Activated T-cell treated with anti-CD3 and anti-CD28 coated beads, Interleukin-2, amount 50 U/mL, for 4 hours (primary cell): ENCODE measurements around the gene OR10J1. TPM values are rescaled to one million over a fixed set of nuclear protein-coding genes. Genes with fewer than 3 reads are reported as not detected.

Source experiments
- ATAC-seq, 2 donors: fragments of 200-7000 bp; cut with Tn5 transposase; one replicate each; pipeline ENCODE4 v1.10.0; 2021
- DNase-seq: peaks from one replicate; pipeline ENCODE4 v3.0.0-alpha.2; 2020
- H3K27me3 Mint-ChIP-seq: one replicate; pipeline ENCODE4 v1.8.0; 2021; ENCODE audit warnings: low read depth, mixed read lengths
- H3K36me3 Mint-ChIP-seq: one replicate; pipeline ENCODE4 v1.8.0; 2022; ENCODE audit warnings: mixed read lengths; ENCODE audit not compliant: insufficient read depth
- H3K4me1 Mint-ChIP-seq: one replicate; pipeline ENCODE4 v1.8.0; 2021; ENCODE audit warnings: low read depth, mixed read lengths
- H3K4me3 Mint-ChIP-seq: one replicate; pipeline ENCODE4 v1.8.0; 2021; ENCODE audit warnings: mild to moderate bottlenecking, moderate library complexity, mixed read lengths
- H3K9me3 Mint-ChIP-seq: one replicate; pipeline ENCODE4 v1.8.0; 2021; ENCODE audit warnings: mixed read lengths
- total RNA-seq, 3 donors: library from RNA; stranded (reverse); gene quantifications; one replicate each; pipeline ENCODE4 v1.2.1, GENCODE V29; 2021

Gene OR10J1, protein sequence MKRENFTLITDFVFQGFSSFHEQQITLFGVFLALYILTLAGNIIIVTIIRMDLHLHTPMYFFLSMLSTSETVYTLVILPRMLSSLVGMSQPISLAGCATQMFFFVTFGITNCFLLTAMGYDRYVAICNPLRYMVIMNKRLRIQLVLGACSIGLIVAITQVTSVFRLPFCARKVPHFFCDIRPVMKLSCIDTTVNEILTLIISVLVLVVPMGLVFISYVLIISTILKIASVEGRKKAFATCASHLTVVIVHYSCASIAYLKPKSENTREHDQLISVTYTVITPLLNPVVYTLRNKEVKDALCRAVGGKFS
- total RNA-seq, result not detected

DNA sequence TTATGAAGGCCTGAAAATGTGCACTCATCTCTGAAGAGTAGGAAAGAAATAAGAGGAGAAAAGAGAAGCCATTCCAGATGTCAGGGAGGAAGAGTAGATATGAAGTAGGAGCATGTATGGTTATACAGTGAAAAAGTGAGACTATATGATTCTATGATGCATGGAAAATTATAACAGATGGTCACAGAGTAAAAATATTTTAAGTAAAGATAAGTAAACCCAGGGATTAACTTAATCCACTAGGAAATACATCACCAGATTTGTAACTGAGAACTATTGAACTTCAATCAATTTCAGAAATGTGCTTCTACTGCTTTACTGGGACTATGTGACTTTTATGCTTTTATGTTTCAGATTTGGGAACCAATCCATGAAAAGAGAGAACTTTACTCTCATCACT lies at the start of gene OR10J1:
OR10J1 (plus strand) TSS at position 301 of the 400 bp plus-strand sequence; CDS start at position 371, 70 bp downstream.
- no peaks in the 10 kb centered on the region for H3K36me3 Mint-ChIP-seq
- no peaks in the 10 kb centered on the region for H3K9me3 Mint-ChIP-seq
- DNase-seq (no peak), ATAC-seq (no peak)
- peaks cover 18% of the 10 kb centered on the region for H3K27me3 Mint-ChIP-seq
- H3K4me3 Mint-ChIP-seq, result no peak within 1 kb of the TSS
- H3K4me1 Mint-ChIP-seq, result no peaks in the 10 kb centered on the region

DNA sequence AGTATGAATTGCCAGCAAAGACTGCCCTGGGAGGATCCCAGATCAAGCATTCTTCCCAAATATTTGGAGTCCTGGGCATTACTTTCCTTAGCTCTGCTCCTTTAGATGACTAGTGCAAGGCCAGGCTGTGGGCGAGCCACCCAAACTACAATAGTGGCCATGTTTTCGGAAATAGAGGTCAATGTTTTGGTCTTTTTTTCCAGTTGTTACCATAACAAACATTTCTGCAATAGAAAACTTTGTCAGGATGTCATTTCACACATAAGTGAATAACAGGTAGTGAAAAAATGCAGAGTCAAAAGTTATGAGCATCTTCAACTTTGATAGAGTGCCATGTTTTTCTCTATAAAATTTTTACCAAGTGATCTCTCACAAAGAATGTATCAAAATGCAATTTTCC lies 32.7 kb upstream of the OR10J1 start:
- ATAC-seq, result no peak
- Mint-ChIP-seq H3K9me3 (no peaks in the 10 kb centered on the region), H3K27me3 (peaks cover 3% of the 10 kb centered on the region), H3K36me3 (no peaks in the 10 kb centered on the region), H3K4me3 (no peak overlapping the region), H3K4me1 (no peaks in the 10 kb centered on the region)
- DNase-seq, result no peak

DNA sequence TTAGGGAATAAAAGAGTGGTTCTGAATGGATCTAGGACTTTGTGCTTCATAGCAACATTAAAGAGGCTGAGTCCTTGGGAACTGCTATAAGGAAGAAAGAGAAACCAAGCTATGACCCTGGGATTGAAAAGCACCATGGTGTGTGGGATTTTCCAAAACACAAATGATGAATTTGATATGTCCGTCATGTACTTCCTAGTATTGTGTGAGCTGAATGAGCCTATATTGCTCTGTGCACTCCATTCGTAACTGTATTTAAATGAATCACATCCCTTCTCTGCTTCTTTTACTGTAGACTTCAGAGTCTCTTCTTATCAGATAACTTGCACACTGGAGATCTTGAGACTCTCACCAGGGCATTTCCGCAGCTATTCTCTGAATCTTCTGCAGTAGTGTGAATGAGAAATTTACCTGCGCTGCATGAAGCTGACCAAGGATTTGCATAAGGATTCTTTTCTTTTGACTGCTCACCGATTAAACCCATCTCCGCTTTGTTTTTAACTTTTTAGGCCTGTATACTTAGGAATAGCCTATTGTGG lies 30.6 kb upstream of the OR10J1 start:
- H3K27me3 Mint-ChIP-seq, result peaks cover 3% of the 10 kb centered on the region
- no peak for DNase-seq

DNA sequence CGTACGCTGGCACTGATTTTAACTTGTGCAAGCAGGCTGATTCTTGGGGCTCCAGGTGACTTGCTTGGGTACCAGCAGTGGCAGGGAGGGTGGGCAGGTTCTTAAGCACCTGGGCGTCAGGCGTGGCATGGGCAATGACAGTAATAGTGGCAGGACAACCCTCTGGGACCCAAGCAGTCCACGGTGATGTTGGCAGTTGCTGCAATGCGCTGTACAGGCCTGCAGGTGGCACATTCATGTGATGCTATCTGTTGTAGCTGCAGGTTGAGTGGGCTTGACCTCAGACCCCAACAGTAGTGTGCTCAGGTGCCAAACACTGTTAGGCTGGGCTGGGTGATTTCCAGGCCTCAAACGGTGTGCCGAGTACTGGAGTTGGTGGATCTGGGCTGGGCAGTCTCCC lies 17.7 kb upstream of the OR10J1 start:
- no peak overlapping the region for H3K4me3 Mint-ChIP-seq
- no peak for ATAC-seq
- no peaks in the 10 kb centered on the region for H3K36me3 Mint-ChIP-seq
- H3K9me3 Mint-ChIP-seq, result peaks cover 34% of the 10 kb centered on the region
- peaks cover 12% of the 10 kb centered on the region for H3K27me3 Mint-ChIP-seq
- no peak for DNase-seq
- no peaks in the 10 kb centered on the region for H3K4me1 Mint-ChIP-seq

More for the DNA sequence above, 30.6 kb upstream of the OR10J1 start:
- ATAC-seq, result no peak
- no peak overlapping the region for H3K4me3 Mint-ChIP-seq
- H3K4me1 Mint-ChIP-seq, result no peaks in the 10 kb centered on the region
- H3K36me3 Mint-ChIP-seq, result no peaks in the 10 kb centered on the region
- H3K9me3 Mint-ChIP-seq, result peaks cover under 1% of the 10 kb centered on the region

- Mint-ChIP-seq H3K9me3 (no peaks in the 10 kb centered on the region), H3K27me3 (peaks cover 6% of the 10 kb centered on the region), H3K4me1 (no peaks in the 10 kb centered on the region), H3K36me3 (no peaks in the 10 kb centered on the region), H3K4me3 (no peak overlapping the region)
- no peak for ATAC-seq
- DNase-seq, result no peak
Measured at GRCh38 chr1:159428536-159428935, 11.0 kb upstream of the OR10J1 start.

DNA sequence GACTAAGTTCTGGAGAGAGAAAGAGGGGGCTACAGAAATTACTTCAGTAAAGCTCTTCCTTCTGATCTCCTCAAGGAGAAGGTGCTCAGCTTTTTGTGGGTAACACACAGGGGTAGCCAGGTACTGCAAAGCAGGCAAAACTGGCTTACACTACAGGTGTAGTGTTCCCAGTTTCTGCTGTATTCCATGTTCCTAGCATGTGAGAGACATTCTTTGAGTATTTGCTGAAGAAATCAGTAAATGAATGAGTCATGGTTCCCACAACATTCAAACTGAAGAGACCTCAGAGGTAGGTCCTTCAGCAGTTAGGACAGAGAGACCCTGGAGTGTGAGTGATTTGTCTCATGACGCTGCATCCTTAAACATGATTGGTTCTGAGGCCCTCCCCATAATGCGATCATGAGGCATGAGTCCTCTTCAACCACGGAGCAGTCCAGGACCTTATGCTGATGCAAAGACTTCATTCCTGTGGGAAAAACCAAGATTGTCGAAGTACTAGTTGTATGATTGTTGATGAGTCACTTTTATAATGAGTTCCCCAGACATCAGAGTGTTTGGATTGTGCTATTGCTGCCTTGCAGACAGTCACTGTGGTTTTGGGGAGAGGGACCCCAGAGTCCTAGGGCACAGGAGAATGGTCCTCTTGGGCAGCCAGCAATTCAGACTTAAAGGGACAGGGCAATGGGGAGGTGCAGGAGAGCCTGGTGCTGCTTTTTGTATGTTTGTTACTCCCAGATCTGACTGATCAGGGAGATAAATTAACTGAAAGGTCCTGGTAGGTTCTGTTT lies 10.3 kb upstream of the OR10J1 start:
- no peak overlapping the region for H3K4me3 Mint-ChIP-seq
- H3K9me3 Mint-ChIP-seq, result no peaks in the 10 kb centered on the region
- ATAC-seq (no peak), DNase-seq (no peak)
- peaks cover 6% of the 10 kb centered on the region for H3K27me3 Mint-ChIP-seq
- H3K36me3 Mint-ChIP-seq, result no peaks in the 10 kb centered on the region
- H3K4me1 Mint-ChIP-seq, result no peaks in the 10 kb centered on the region

DNA sequence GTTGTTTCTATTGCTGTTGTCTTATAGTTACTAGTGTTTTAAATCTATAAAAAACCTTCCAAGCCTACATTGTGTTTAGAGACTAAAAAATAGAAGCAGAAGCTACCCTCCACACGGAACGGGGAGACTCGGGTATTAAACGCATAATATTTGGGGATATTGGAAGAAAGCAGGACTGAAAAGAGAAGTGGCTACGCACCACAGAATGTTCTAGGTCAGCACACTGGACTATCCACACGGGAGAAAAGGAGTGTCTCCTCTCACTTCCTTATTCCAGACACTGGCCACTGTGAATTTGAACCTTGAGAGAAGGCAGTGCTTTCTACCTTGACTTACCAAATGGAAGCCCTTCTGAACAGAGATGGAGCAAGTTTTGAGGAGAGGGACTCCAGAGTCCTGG lies 8.5 kb upstream of the OR10J1 start:
- H3K4me1 Mint-ChIP-seq, result no peaks in the 10 kb centered on the region
- peaks cover 4% of the 10 kb centered on the region for H3K27me3 Mint-ChIP-seq

DNA sequence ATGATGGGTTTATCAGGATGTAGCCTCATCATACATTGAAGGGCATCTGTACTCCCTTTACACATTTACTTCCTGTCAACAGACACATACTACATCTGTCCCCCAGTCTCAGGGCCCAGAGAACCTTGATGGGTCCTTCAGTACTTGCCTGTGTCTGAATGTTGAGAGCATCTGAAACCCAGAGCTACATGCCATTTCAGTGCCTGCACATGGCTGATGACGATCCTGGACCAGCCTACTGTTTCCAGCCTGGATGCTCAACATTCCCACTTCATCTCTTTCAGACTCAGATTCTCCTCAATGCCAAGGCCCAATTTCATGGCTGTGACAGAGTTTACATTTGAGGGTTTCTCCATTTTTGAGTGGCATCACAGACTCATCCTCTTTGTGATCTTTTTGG lies 7.6 kb upstream of the OR10J1 start, which contains the start of gene OR10J4:
OR10J4 (plus strand) TSS at position 301 of the 400 bp plus-strand sequence.
- no peak for ATAC-seq
- H3K9me3 Mint-ChIP-seq, result no peaks in the 10 kb centered on the region
- H3K4me3 Mint-ChIP-seq, result no peak within 1 kb of the TSS
- no peaks in the 10 kb centered on the region for H3K4me1 Mint-ChIP-seq
- peaks cover 4% of the 10 kb centered on the region for H3K27me3 Mint-ChIP-seq
- no peaks in the 10 kb centered on the region for H3K36me3 Mint-ChIP-seq
- DNase-seq, result no peak

More for the DNA sequence above, 8.5 kb upstream of the OR10J1 start:
- DNase-seq (no peak), ATAC-seq (no peak)
- no peak overlapping the region for H3K4me3 Mint-ChIP-seq
- no peaks in the 10 kb centered on the region for H3K36me3 Mint-ChIP-seq
- no peaks in the 10 kb centered on the region for H3K9me3 Mint-ChIP-seq

DNA sequence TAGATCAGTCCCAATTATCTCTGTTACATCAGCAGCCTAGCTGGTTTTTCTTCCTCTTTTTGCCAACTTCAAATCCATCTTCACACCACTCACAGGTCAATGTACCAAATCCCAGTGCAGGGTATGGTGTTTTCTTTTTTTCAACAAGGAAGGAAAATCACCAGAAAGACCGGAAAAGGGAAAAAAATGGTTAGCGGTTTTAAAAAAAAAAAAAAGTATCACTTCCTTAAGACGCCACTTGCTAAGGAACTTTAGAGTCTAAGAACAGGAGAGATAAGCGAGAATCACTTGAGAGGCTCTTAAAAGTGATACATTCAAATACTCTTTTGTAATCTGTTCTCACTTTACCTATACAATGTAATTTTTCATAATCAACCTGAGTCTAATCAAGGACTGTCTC lies 3.1 kb upstream of the OR10J1 start:
- Mint-ChIP-seq H3K9me3 (no peaks in the 10 kb centered on the region), H3K4me1 (no peaks in the 10 kb centered on the region), H3K27me3 (peaks cover 12% of the 10 kb centered on the region), H3K4me3 (no peak overlapping the region), H3K36me3 (no peaks in the 10 kb centered on the region)
- DNase-seq, result no peak
- ATAC-seq, result no peak

GRCh38 chr1:159441360-159441759 lies 1.8 kb downstream of the OR10J1 start:
- Mint-ChIP-seq H3K4me3 (no peak overlapping the region), H3K4me1 (no peaks in the 10 kb centered on the region), H3K27me3 (peaks cover 17% of the 10 kb centered on the region), H3K9me3 (no peaks in the 10 kb centered on the region), H3K36me3 (no peaks in the 10 kb centered on the region)
- ATAC-seq (no peak), DNase-seq (no peak)

GRCh38 chr1:159442428-159442827 lies 2.9 kb downstream of the OR10J1 start:
- peaks cover 20% of the 10 kb centered on the region for H3K27me3 Mint-ChIP-seq
- H3K4me1 Mint-ChIP-seq, result no peaks in the 10 kb centered on the region
- no peak for DNase-seq
- ATAC-seq, result no peak
- no peak overlapping the region for H3K4me3 Mint-ChIP-seq
- H3K36me3 Mint-ChIP-seq, result no peaks in the 10 kb centered on the region
- no peaks in the 10 kb centered on the region for H3K9me3 Mint-ChIP-seq

GRCh38 chr1:159443066-159443750 lies 3.7 kb downstream of the OR10J1 start:
- peaks cover 16% of the 10 kb centered on the region for H3K27me3 Mint-ChIP-seq

GRCh38 chr1:159444511-159444910 lies 5.0 kb downstream of the OR10J1 start:
- H3K4me3 Mint-ChIP-seq, result no peak overlapping the region
- H3K36me3 Mint-ChIP-seq, result no peaks in the 10 kb centered on the region

More at GRCh38 chr1:159443066-159443750, 3.7 kb downstream of the OR10J1 start:
- Mint-ChIP-seq H3K4me1 (no peaks in the 10 kb centered on the region), H3K36me3 (no peaks in the 10 kb centered on the region), H3K4me3 (no peak overlapping the region), H3K9me3 (no peaks in the 10 kb centered on the region)
- DNase-seq, result no peak
- no peak for ATAC-seq

DNA sequence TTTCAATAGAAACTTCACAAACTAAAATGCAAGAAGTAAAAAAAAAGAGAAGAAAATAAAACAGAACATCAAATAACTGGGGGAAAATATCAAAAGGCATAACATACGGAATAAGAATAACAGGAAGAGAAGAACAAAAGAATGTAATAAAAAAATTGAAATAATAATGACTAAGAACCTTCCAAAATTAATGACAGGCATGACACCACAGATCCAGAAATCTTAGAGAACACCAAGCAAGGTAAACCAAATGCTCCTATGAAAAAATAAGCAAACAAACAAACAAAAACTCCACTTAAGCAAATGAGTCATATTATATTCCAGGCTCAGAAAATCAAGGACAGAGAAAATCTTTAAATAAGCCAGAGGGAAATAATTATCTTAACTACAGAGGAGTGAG lies 8.7 kb downstream of the OR10J1 start:
- H3K9me3 Mint-ChIP-seq, result peaks cover 10% of the 10 kb centered on the region
- H3K36me3 Mint-ChIP-seq, result no peaks in the 10 kb centered on the region
- DNase-seq (no peak), ATAC-seq (no peak)
- no peaks in the 10 kb centered on the region for H3K4me1 Mint-ChIP-seq
- peaks cover 5% of the 10 kb centered on the region for H3K27me3 Mint-ChIP-seq
- H3K4me3 Mint-ChIP-seq, result no peak overlapping the region

More at GRCh38 chr1:159444511-159444910, 5.0 kb downstream of the OR10J1 start:
- DNase-seq (no peak), ATAC-seq (no peak)
- H3K9me3 Mint-ChIP-seq, result no peaks in the 10 kb centered on the region
- no peaks in the 10 kb centered on the region for H3K4me1 Mint-ChIP-seq
- H3K27me3 Mint-ChIP-seq, result peaks cover 16% of the 10 kb centered on the region
